Erythroblast (primary cell): ENCODE results near the gene IL26.

ENCODE experiments used
- GATA1 ChIP-seq: IDR thresholded peaks from 2 replicates; pipeline ENCODE4 v1.6.1; 2011; ENCODE audit warnings: low read depth, mild to moderate bottlenecking, control low read depth, low read length, moderate library complexity
- POLR2A ChIP-seq: IDR thresholded peaks from 2 replicates; pipeline ENCODE4 v1.6.1; 2011; ENCODE audit warnings: mild to moderate bottlenecking, low read length

DNA sequence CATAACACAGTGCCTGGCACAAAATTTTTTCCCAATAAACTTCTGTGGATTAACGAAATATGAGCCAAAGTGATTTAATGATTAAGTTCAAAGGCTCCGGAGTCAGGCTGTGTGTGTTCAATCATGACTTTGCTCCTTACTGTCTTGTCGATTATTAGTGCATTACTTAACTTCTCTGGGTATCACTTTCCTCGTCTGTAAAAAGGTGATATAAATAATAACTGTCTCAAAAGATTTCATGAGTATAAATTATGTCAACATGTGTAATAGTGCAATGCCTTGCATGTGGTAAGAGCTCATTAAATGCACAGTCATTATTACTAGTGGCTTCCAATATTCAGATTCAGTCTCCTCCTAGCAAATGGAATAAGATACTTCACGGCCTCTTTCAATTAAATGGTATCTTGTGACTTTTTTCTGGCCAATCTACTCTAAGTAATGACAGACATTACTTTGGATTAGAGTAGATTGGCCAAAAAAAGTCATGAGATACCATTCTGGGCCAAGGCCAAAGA, 59.2 kb downstream of the IL26 start:
- TF ChIP-seq GATA1 = no peak
- TF ChIP-seq POLR2A = no peak
